Bronchial epithelial cell (primary cell): ENCODE measurements around the gene BCKDHA. TPM values are rescaled to one million over a fixed set of nuclear protein-coding genes. Genes with fewer than 3 reads are reported as not detected.
"Not testable (repeated sequence)": the region's sequence is repeated elsewhere in the genome, so short reads cannot be mapped to it uniquely, and the experiment has no call there.

Experiments used
- DNase-seq: peaks from one replicate; pipeline ENCODE4 v3.0.0-alpha.2; 2010; ENCODE audit warnings: low read depth
- FAIRE-seq: peaks from 2 replicates; lab custom pipeline; 2011; peaks lifted over from hg19 to GRCh38; lab: Jason Lieb, UNC
- H3K27me3 ChIP-seq: 2 replicates; pipeline ENCODE4 v1.5.1; 2011; ENCODE audit warnings: low read length; ENCODE audit not compliant: control insufficient read depth, insufficient read depth
- H3K36me3 ChIP-seq: 2 replicates; pipeline ENCODE4 v1.5.1; 2011; ENCODE audit warnings: low read length; ENCODE audit not compliant: control insufficient read depth, insufficient read depth
- H3K4me3 ChIP-seq: 2 replicates; pipeline ENCODE4 v1.5.1; 2011; ENCODE audit warnings: mild to moderate bottlenecking, low read depth, low read length, control low read depth
- CTCF ChIP-seq: IDR thresholded peaks from 2 replicates; pipeline ENCODE4 v1.5.1; 2011; ENCODE audit warnings: mild to moderate bottlenecking, moderate library complexity, low read length, control low read depth, inconsistent platforms; ENCODE audit not compliant: insufficient read depth, severe bottlenecking
- total RNA-seq: library from RNA; depleted of rRNA; stranded (reverse); fragments of >200 nt; gene quantifications from 2 replicates; pipeline ENCODE4 v1.2.1, GENCODE V29; 2014

Gene BCKDHA
- total RNA-seq, 1 donor from 2014 or later = 41.6 TPM

GRCh38 chr19:41455936-41456335, 58.3 kb downstream of the BCKDHA start:
- Histone ChIP-seq H3K27me3 (no peaks in the 10 kb centered on the region), H3K36me3 (no peaks in the 10 kb centered on the region), H3K4me3 (no peak overlapping the region)
- no peak for TF ChIP-seq CTCF
- FAIRE-seq = no peak
- no peak for DNase-seq

GRCh38 chr19:41456342-41456918, 58.8 kb downstream of the BCKDHA start:
- Histone ChIP-seq H3K27me3 (no peaks in the 10 kb centered on the region), H3K4me3 (no peak overlapping the region), H3K36me3 (no peaks in the 10 kb centered on the region)
- DNase-seq (no peak), FAIRE-seq (no peak)
- no peak for TF ChIP-seq CTCF

GRCh38 chr19:41457241-41457640, 59.6 kb downstream of the BCKDHA start:
- no peaks in the 10 kb centered on the region for H3K27me3 ChIP-seq
- FAIRE-seq (no peak), DNase-seq (no peak)
- no peak overlapping the region for H3K4me3 ChIP-seq
- H3K36me3 ChIP-seq = no peaks in the 10 kb centered on the region
- TF ChIP-seq CTCF = no peak

- no peaks in the 10 kb centered on the region for H3K27me3 ChIP-seq
- no peaks in the 10 kb centered on the region for H3K36me3 ChIP-seq
- no peak for TF ChIP-seq CTCF
- FAIRE-seq = no peak
- no peak for DNase-seq
- H3K4me3 ChIP-seq = no peak overlapping the region
These were observed 64.9 kb downstream of the BCKDHA start for GRCh38 chr19:41462497-41462896.

GRCh38 chr19:41463257-41464256, 65.9 kb downstream of the BCKDHA start:
- FAIRE-seq, H3K27me3 ChIP-seq, DNase-seq, H3K4me3 ChIP-seq, H3K36me3 ChIP-seq: not testable (repeated sequence)

Other genes starting within 250 kb of the BCKDHA start
- gene CYP2S1, start 204.6 kb upstream of the BCKDHA start, total RNA-seq = 13.3 and 23.4 TPM in 2 replicates
- 19.5 and 23.7 TPM in 2 replicates for gene AXL, start 178.6 kb upstream of the BCKDHA start, total RNA-seq
- 41.9 and 43.5 TPM in 2 replicates for gene HNRNPUL1, start 133.4 kb upstream of the BCKDHA start, total RNA-seq
- 7.9 and 12.9 TPM in 2 replicates for gene CCDC97, start 87.6 kb upstream of the BCKDHA start, total RNA-seq
- gene TGFB1, start 43.9 kb upstream of the BCKDHA start, total RNA-seq = 4.5 and 5.2 TPM in 2 replicates
- gene B9D2, start 33.7 kb upstream of the BCKDHA start, total RNA-seq = 1.1 and 1.9 TPM in 2 replicates
- 7.6 and 10.2 TPM in 2 replicates for gene TMEM91, start 21.3 kb upstream of the BCKDHA start, total RNA-seq
- gene EXOSC5, start 459 bp upstream of the BCKDHA start, total RNA-seq = 13.7 and 58.4 TPM in 2 replicates
- gene B3GNT8, start 29.6 kb downstream of the BCKDHA start, total RNA-seq = 3.2 and 14.3 TPM in 2 replicates
- gene DMAC2, start 42.1 kb downstream of the BCKDHA start, total RNA-seq = 39.5 and 40.2 TPM in 2 replicates
- not detected in 2 replicates for gene ERICH4, start 45.3 kb downstream of the BCKDHA start, total RNA-seq
- gene CEACAM21, start 178.3 kb downstream of the BCKDHA start, total RNA-seq = not detected in 2 replicates
- not detected in 2 replicates for gene CEACAM4, start 229.3 kb downstream of the BCKDHA start, total RNA-seq